H1 (cell line): ENCODE results near the gene SYMPK. TPM values are rescaled to one million over a fixed set of nuclear protein-coding genes. Genes with fewer than 3 reads are reported as not detected.

Experiments
- RXRA ChIP-seq: IDR thresholded peaks from 2 replicates; pipeline ENCODE4 v1.6.1; 2011; ENCODE audit warnings: low read depth, mild to moderate bottlenecking, low read length, moderate library complexity; ENCODE audit not compliant: insufficient read depth
- polyA plus RNA-seq, 7 experiments: library from polyadenylated mRNA; depleted of rRNA in 3 of 7; stranded (reverse) in 5 of 7; unstranded in 2 of 7; fragments of >200 nt in 5 of 7; fragments of 200-250 nt in 2 of 7; gene quantifications; 1 replicate in 5 of 7; 2 replicates in 1 of 7; 4 replicates in 1 of 7; pipeline versions ENCODE4 v1.2.1 to v1.2.3, GENCODE V29; 2011 to 2013; ENCODE audit warnings: missing spikeins in 2 of 7, mixed read lengths in 2 of 7
- total RNA-seq: library from RNA; stranded (reverse); fragmentation: NEBNext Ultra II Directional; extraction: Animal tissue kit (Norgen Biotek cat#: 25700); gene quantifications from 2 replicates; pipeline ENCODE4 v1.2.1, GENCODE V29; 2021

SYMPK gene
- total and polyA plus RNA-seq, 2 of the 8 experiments (the other 6 are each of a cell fraction or from before 2014, with no cell fraction given), result 93.6 to 99.5 TPM

DNA sequence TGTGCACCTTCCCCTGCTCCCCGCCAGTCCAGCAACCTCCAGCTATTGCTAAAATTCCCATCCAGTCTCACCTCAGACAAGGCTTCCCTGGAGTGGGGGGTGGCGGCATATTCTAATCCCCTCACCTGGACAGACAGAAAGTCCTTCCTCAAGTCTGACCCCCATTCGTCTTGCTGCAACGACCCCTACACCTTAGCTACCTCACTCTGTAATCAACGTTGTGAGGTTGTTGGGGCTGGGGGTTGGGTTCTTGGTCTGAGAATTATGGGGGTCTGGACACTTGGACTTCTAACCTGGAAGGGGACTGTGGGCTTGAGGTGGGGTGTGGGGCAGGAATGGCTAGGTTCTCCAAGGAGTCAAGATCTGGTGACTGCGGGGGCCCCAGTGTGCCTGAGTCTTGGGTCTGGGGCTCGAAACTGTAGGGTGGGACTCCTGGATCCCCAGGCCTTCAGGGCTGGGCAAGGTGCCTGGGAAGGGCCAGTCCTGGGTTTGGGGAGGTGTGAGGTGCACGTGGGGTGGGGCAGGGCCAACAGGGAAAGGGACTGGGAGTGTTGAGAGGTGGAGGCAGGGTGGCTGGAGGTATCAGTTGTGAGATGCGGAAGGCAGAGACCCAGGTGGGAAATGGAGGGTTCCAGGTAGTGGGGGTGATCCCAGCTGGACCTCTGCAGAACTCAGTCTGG, 2.5 kb upstream of the SYMPK start (continued):
- no peak for TF ChIP-seq RXRA
